ENCODE results near the gene PALB2. TPM values are rescaled to one million over a fixed set of nuclear protein-coding genes. Genes with fewer than 3 reads are reported as not detected.

Gene PALB2
- total RNA-seq, 2 experiments from 2014 or later, result 22.9 to 24.0 TPM

DNA sequence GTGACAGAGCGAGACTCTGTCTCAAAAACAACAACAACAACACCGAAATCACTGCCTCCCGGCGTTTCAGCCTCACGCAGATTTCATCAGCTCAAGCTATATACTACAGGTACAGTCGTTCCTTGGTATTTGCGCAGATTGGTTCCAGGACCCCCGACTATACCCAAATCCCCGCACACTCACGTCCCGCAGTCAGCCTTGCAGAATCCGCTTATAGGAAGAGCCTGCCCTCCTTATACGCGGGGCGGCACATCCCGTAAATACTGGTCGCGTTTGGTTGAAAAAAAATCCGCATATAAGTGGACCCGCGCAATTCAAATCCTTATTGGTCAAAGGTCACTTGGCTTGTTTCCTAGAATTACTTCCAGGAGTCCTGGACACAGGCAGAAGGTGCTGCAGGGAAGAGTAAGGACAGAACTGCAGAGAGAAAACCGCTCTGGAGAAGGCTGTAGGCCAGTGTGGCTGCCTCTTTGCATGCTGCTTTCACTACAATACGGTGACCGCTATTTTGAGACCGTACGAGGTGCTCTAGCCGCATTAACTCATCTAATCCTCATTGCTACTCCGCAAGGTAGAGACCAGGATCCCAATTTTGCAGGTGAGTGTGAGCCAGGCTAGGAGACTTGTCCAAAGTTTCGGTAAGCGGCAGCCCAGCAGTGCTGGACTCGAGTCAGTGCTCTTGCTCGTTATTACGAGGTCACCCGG lies 45.7 kb downstream of the PALB2 start:
- peak; percentile 5 for DNase-seq
- intact Hi-C loops (cut with micrococcal nuclease), result no loop called here
- POLR2A ChIA-PET, result interaction anchor here (0.7 to 2.0 kb wide), 3 partner anchors 10 to 46 kb away, joined by 3 to 5 read pairs (median 4); partner anchors contain the start of genes DCTN5 and PALB2

GRCh38 chr16:23594186-23594585 lies 46.9 kb downstream of the PALB2 start:
- DNase-seq, result no peak
- Mint-ChIP-seq H3K4me1 (ENCODE audit: low read depth) (peaks cover 27% of the 10 kb centered on the region), H3K36me3 (ENCODE audit: low read depth) (peaks cover 19% of the 10 kb centered on the region), H3K27me3 (no peaks in the 10 kb centered on the region), H3K27ac (no peak overlapping the region), H3K9me3 (no peaks in the 10 kb centered on the region), H3K4me3 (peak overlapping the region; percentile 21)
- no peak for TF ChIP-seq CTCF (IDR thresholded peaks at IDR 0.05)
- ATAC-seq, result no peak
- ChIA-PET POLR2A (no interaction called here), CTCF (interaction anchor here (1.0 kb wide), 1 partner anchor 34 kb away, joined by 3 read pairs; no protein-coding TSS in a partner anchor)
- intact Hi-C loops (cut with micrococcal nuclease), result no loop called here

More for the DNA sequence above, 45.7 kb downstream of the PALB2 start:
- no peaks in the 10 kb centered on the region for H3K9me3 Mint-ChIP-seq
- no peak for TF ChIP-seq CTCF (IDR thresholded peaks at IDR 0.05)
- no peaks in the 10 kb centered on the region for H3K27me3 Mint-ChIP-seq
- peaks cover 27% of the 10 kb centered on the region for H3K4me1 Mint-ChIP-seq (ENCODE audit: low read depth)
- ATAC-seq, result no peak
- peak overlapping the region; percentile 71 for H3K27ac Mint-ChIP-seq
- CTCF ChIA-PET, result interaction anchor here (1.8 to 2.1 kb wide), 2 partner anchors 9 to 132 kb away, joined by 4 to 11 read pairs; no protein-coding TSS in a partner anchor
- H3K36me3 Mint-ChIP-seq (ENCODE audit: low read depth), result peaks cover 16% of the 10 kb centered on the region
- peak overlapping the region; percentile 85 for H3K4me3 Mint-ChIP-seq

GRCh38 chr16:23590181-23590580 lies 50.9 kb downstream of the PALB2 start:
- no peak overlapping the region for H3K4me3 Mint-ChIP-seq
- POLR2A ChIA-PET, result interaction anchor here (1.1 kb wide), 1 partner anchor 51 kb away, joined by 4 read pairs; the partner anchor contains the start of genes DCTN5 and PALB2
- CTCF ChIA-PET, result no interaction called here
- intact Hi-C loops (cut with micrococcal nuclease), result no loop called here
- peaks cover 37% of the 10 kb centered on the region for H3K36me3 Mint-ChIP-seq (ENCODE audit: low read depth)
- DNase-seq, result no peak
- H3K4me1 Mint-ChIP-seq (ENCODE audit: low read depth), result peaks cover 18% of the 10 kb centered on the region
- ATAC-seq, result no peak
- no peaks in the 10 kb centered on the region for H3K9me3 Mint-ChIP-seq
- H3K27ac Mint-ChIP-seq, result no peak overlapping the region
- no peak for TF ChIP-seq CTCF (IDR thresholded peaks at IDR 0.05)
- no peaks in the 10 kb centered on the region for H3K27me3 Mint-ChIP-seq

GRCh38 chr16:23587726-23588125 lies 53.4 kb downstream of the PALB2 start:
- Mint-ChIP-seq H3K9me3 (no peaks in the 10 kb centered on the region), H3K36me3 (ENCODE audit: low read depth) (peaks cover 42% of the 10 kb centered on the region), H3K27me3 (no peaks in the 10 kb centered on the region), H3K4me3 (no peak overlapping the region), H3K4me1 (ENCODE audit: low read depth) (peaks cover 7% of the 10 kb centered on the region), H3K27ac (no peak overlapping the region)
- ATAC-seq, result no peak
- no peak for TF ChIP-seq CTCF (IDR thresholded peaks at IDR 0.05)
- DNase-seq, result no peak
- ChIA-PET CTCF (no interaction called here), POLR2A (interaction anchor here (0.9 kb wide), 1 partner anchor 38 kb away, joined by 3 read pairs; no protein-coding TSS in a partner anchor)
- intact Hi-C loops (cut with micrococcal nuclease), result no loop called here
